Measurements from ENCODE around the gene PRRC2C.
"Not testable (repeated sequence)": the region's sequence is repeated elsewhere in the genome, so short reads cannot be mapped to it uniquely, and the experiment has no call there.

The PRRC2C gene

GRCh38 chr1:171485375-171486047, at the start of gene PRRC2C:
TSS of gene PRRC2C (plus strand) at chr1:171485530. CDS start at chr1:171512089, 26,559 bp downstream.
- DNase-seq: peak; percentile 94

- DNase-seq: no peak
These were observed 46.9 kb upstream of the PRRC2C start for GRCh38 chr1:171438441-171438840.

- DNase-seq: not testable (repeated sequence)
These were observed 45.1 kb upstream of the PRRC2C start for GRCh38 chr1:171440201-171440600.

- not testable (repeated sequence) for DNase-seq
These were observed 43.9 kb upstream of the PRRC2C start for GRCh38 chr1:171441278-171441895.

GRCh38 chr1:171446386-171446785, 38.9 kb upstream of the PRRC2C start:
- DNase-seq: no peak

GRCh38 chr1:171455967-171456366, 29.4 kb upstream of the PRRC2C start:
- DNase-seq: no peak

- no peak for DNase-seq
These were observed 27.9 kb upstream of the PRRC2C start for GRCh38 chr1:171457412-171457811.

GRCh38 chr1:171460018-171460620, 25.2 kb upstream of the PRRC2C start:
- DNase-seq: no peak

- DNase-seq: no peak
These were observed 17.7 kb upstream of the PRRC2C start for GRCh38 chr1:171467626-171468025.

GRCh38 chr1:171468120-171468750, 17.1 kb upstream of the PRRC2C start:
- DNase-seq: no peak

GRCh38 chr1:171470726-171471125, 14.6 kb upstream of the PRRC2C start:
- no peak for DNase-seq

GRCh38 chr1:171472183-171472647, 13.1 kb upstream of the PRRC2C start:
- DNase-seq: no peak

- no peak for DNase-seq
These were observed 8.5 kb upstream of the PRRC2C start for GRCh38 chr1:171476829-171477228.

GRCh38 chr1:171477804-171478203, 7.5 kb upstream of the PRRC2C start:
- no peak for DNase-seq

- no peak for DNase-seq
These were observed 5.3 kb upstream of the PRRC2C start for GRCh38 chr1:171480035-171480434.

GRCh38 chr1:171484760-171485374, 463 bp upstream of the PRRC2C start:
- peak; percentile 94 for DNase-seq

GRCh38 chr1:171486048-171486519, 754 bp downstream of the PRRC2C start:
- no peak for DNase-seq

GRCh38 chr1:171487038-171487437, 1.7 kb downstream of the PRRC2C start:
- DNase-seq: no peak

GRCh38 chr1:171488190-171488929, 3.0 kb downstream of the PRRC2C start:
- DNase-seq: no peak

GRCh38 chr1:171494076-171494475, 8.7 kb downstream of the PRRC2C start:
- DNase-seq: no peak

GRCh38 chr1:171495444-171495843, 10.1 kb downstream of the PRRC2C start:
- no peak for DNase-seq

- no peak for DNase-seq
These were observed 15.0 kb downstream of the PRRC2C start for GRCh38 chr1:171500304-171500703.
